GM23248 (cell line): ENCODE data around the gene ERICH2.

ENCODE experiments used
- EZH2 ChIP-seq: fragments of 200-600 bp; sonication (generic); IDR thresholded peaks from 2 replicates; pipeline ENCODE4 v1.6.1; 2018; ENCODE audit warnings: antibody characterized with exemption, mild to moderate bottlenecking; ENCODE audit not compliant: insufficient read depth, poor library complexity, severe bottlenecking
- EZH2phosphoT487 ChIP-seq: fragments of 200-600 bp; sonication (generic); IDR thresholded peaks from 2 replicates; pipeline ENCODE4 v1.6.1; 2018; ENCODE audit warnings: antibody characterized with exemption, moderate library complexity, mild to moderate bottlenecking, low read depth; ENCODE audit not compliant: insufficient read depth

- TF ChIP-seq EZH2phosphoT487, result no peak
- TF ChIP-seq EZH2, result no peak
These were observed 48.7 kb downstream of the ERICH2 start for GRCh38 chr2:170818752-170819470.
